ENCODE results near the gene U2AF1.
"Not testable (repeated sequence)": the region's sequence is repeated elsewhere in the genome, so short reads cannot be mapped to it uniquely, and the experiment has no call there.

Gene U2AF1

GRCh38 chr21:43106965-43107793 lies at the start of gene U2AF1:
Gene U2AF1, minus strand, starts transcription at chr21:43107570. Its CDS starts 76 bp downstream, at chr21:43107494.
- H3K4me1 ChIP-seq (ENCODE audit: control insufficient read depth in 1 of 2, insufficient read depth in 1 of 2, low read depth in 1 of 2, low read length in 1 of 2); H3K27me3 ChIP-seq; H3K36me3 ChIP-seq; H3K9me3 ChIP-seq: not testable (repeated sequence)
- H3K4me3 ChIP-seq (ENCODE audit: low read depth in 1 of 2, low read length in 1 of 2) = peak within 1 kb of the TSS; percentile 54 to 60
- H3K27ac ChIP-seq = peak within 1 kb of the TSS; percentile 74

GRCh38 chr21:43153601-43154000 lies 46.2 kb upstream of the U2AF1 start:
- H3K9me3 ChIP-seq; H3K4me3 ChIP-seq (ENCODE audit: low read depth in 1 of 2, low read length in 1 of 2); H3K4me1 ChIP-seq (ENCODE audit: control insufficient read depth in 1 of 2, insufficient read depth in 1 of 2, low read depth in 1 of 2, low read length in 1 of 2); H3K27me3 ChIP-seq; H3K36me3 ChIP-seq; H3K27ac ChIP-seq: not testable (repeated sequence)

GRCh38 chr21:43149344-43149743 lies 42.0 kb upstream of the U2AF1 start:
- not testable (repeated sequence) for H3K27ac ChIP-seq; H3K36me3 ChIP-seq; H3K4me1 ChIP-seq (ENCODE audit: control insufficient read depth in 1 of 2, insufficient read depth in 1 of 2, low read depth in 1 of 2, low read length in 1 of 2); H3K27me3 ChIP-seq; H3K9me3 ChIP-seq; H3K4me3 ChIP-seq (ENCODE audit: low read depth in 1 of 2, low read length in 1 of 2)

- not testable (repeated sequence) for H3K9me3 ChIP-seq; H3K27ac ChIP-seq; H3K4me3 ChIP-seq (ENCODE audit: low read depth in 1 of 2, low read length in 1 of 2); H3K4me1 ChIP-seq (ENCODE audit: control insufficient read depth in 1 of 2, insufficient read depth in 1 of 2, low read depth in 1 of 2, low read length in 1 of 2); H3K36me3 ChIP-seq; H3K27me3 ChIP-seq
These were observed 40.6 kb upstream of the U2AF1 start for GRCh38 chr21:43147999-43148398.

- not testable (repeated sequence) for H3K9me3 ChIP-seq; H3K27me3 ChIP-seq; H3K27ac ChIP-seq; H3K4me1 ChIP-seq (ENCODE audit: control insufficient read depth in 1 of 2, insufficient read depth in 1 of 2, low read depth in 1 of 2, low read length in 1 of 2); H3K36me3 ChIP-seq; H3K4me3 ChIP-seq (ENCODE audit: low read depth in 1 of 2, low read length in 1 of 2)
These were observed 39.3 kb upstream of the U2AF1 start for GRCh38 chr21:43146637-43147036.

GRCh38 chr21:43141407-43141806 lies 34.0 kb upstream of the U2AF1 start:
- H3K4me3 ChIP-seq (ENCODE audit: low read depth in 1 of 2, low read length in 1 of 2); H3K9me3 ChIP-seq; H3K27me3 ChIP-seq; H3K27ac ChIP-seq; H3K36me3 ChIP-seq; H3K4me1 ChIP-seq (ENCODE audit: control insufficient read depth in 1 of 2, insufficient read depth in 1 of 2, low read depth in 1 of 2, low read length in 1 of 2): not testable (repeated sequence)

- H3K9me3 ChIP-seq; H3K36me3 ChIP-seq; H3K4me3 ChIP-seq (ENCODE audit: low read depth in 1 of 2, low read length in 1 of 2); H3K27ac ChIP-seq; H3K27me3 ChIP-seq; H3K4me1 ChIP-seq (ENCODE audit: control insufficient read depth in 1 of 2, insufficient read depth in 1 of 2, low read depth in 1 of 2, low read length in 1 of 2): not testable (repeated sequence)
These were observed 31.6 kb upstream of the U2AF1 start for GRCh38 chr21:43138944-43139343.

GRCh38 chr21:43134520-43134919 lies 27.1 kb upstream of the U2AF1 start:
- H3K4me3 ChIP-seq (ENCODE audit: low read depth in 1 of 2, low read length in 1 of 2); H3K36me3 ChIP-seq; H3K4me1 ChIP-seq (ENCODE audit: control insufficient read depth in 1 of 2, insufficient read depth in 1 of 2, low read depth in 1 of 2, low read length in 1 of 2); H3K27me3 ChIP-seq; H3K9me3 ChIP-seq; H3K27ac ChIP-seq: not testable (repeated sequence)

GRCh38 chr21:43130094-43130493 lies 22.7 kb upstream of the U2AF1 start:
- H3K4me3 ChIP-seq (ENCODE audit: low read depth in 1 of 2, low read length in 1 of 2); H3K9me3 ChIP-seq; H3K27ac ChIP-seq; H3K27me3 ChIP-seq; H3K4me1 ChIP-seq (ENCODE audit: control insufficient read depth in 1 of 2, insufficient read depth in 1 of 2, low read depth in 1 of 2, low read length in 1 of 2); H3K36me3 ChIP-seq: not testable (repeated sequence)

- not testable (repeated sequence) for H3K4me3 ChIP-seq (ENCODE audit: low read depth in 1 of 2, low read length in 1 of 2); H3K4me1 ChIP-seq (ENCODE audit: control insufficient read depth in 1 of 2, insufficient read depth in 1 of 2, low read depth in 1 of 2, low read length in 1 of 2); H3K9me3 ChIP-seq; H3K27ac ChIP-seq; H3K36me3 ChIP-seq; H3K27me3 ChIP-seq
These were observed 8.6 kb upstream of the U2AF1 start for GRCh38 chr21:43115956-43116355.

GRCh38 chr21:43114483-43114882 lies 7.1 kb upstream of the U2AF1 start:
- H3K27me3 ChIP-seq; H3K27ac ChIP-seq; H3K9me3 ChIP-seq; H3K4me1 ChIP-seq (ENCODE audit: control insufficient read depth in 1 of 2, insufficient read depth in 1 of 2, low read depth in 1 of 2, low read length in 1 of 2); H3K4me3 ChIP-seq (ENCODE audit: low read depth in 1 of 2, low read length in 1 of 2); H3K36me3 ChIP-seq: not testable (repeated sequence)

GRCh38 chr21:43109006-43109405 lies 1.6 kb upstream of the U2AF1 start:
- not testable (repeated sequence) for H3K4me3 ChIP-seq (ENCODE audit: low read depth in 1 of 2, low read length in 1 of 2); H3K27ac ChIP-seq; H3K36me3 ChIP-seq; H3K4me1 ChIP-seq (ENCODE audit: control insufficient read depth in 1 of 2, insufficient read depth in 1 of 2, low read depth in 1 of 2, low read length in 1 of 2); H3K9me3 ChIP-seq; H3K27me3 ChIP-seq

GRCh38 chr21:43108177-43108576 lies 807 bp upstream of the U2AF1 start:
- not testable (repeated sequence) for H3K27ac ChIP-seq; H3K9me3 ChIP-seq; H3K4me1 ChIP-seq (ENCODE audit: control insufficient read depth in 1 of 2, insufficient read depth in 1 of 2, low read depth in 1 of 2, low read length in 1 of 2); H3K4me3 ChIP-seq (ENCODE audit: low read depth in 1 of 2, low read length in 1 of 2); H3K27me3 ChIP-seq; H3K36me3 ChIP-seq

GRCh38 chr21:43107794-43108137 lies 396 bp upstream of the U2AF1 start:
- H3K4me1 ChIP-seq (ENCODE audit: control insufficient read depth in 1 of 2, insufficient read depth in 1 of 2, low read depth in 1 of 2, low read length in 1 of 2); H3K9me3 ChIP-seq; H3K27ac ChIP-seq; H3K4me3 ChIP-seq (ENCODE audit: low read depth in 1 of 2, low read length in 1 of 2); H3K27me3 ChIP-seq; H3K36me3 ChIP-seq: not testable (repeated sequence)
